GM18951 (cell line): ENCODE data around the gene MAPKAPK5.

Experiments used
- POLR2A ChIP-seq: IDR thresholded peaks from 4 replicates; pipeline ENCODE4 v1.6.1; 2011; ENCODE audit warnings: mild to moderate bottlenecking; ENCODE audit not compliant: insufficient read length, insufficient read depth; ENCODE audit errors: extremely low read depth
- in situ Hi-C: fragments of 300-500 bp; cut with MboI; formaldehyde crosslinking; loops from one replicate; pipeline ENCODE4 v1.12.0; 2022; ENCODE audit warnings: low sequenced_read_pairs, mixed read lengths, inconsistent platforms; ENCODE audit not compliant: unreplicated experiment

Gene MAPKAPK5, protein sequence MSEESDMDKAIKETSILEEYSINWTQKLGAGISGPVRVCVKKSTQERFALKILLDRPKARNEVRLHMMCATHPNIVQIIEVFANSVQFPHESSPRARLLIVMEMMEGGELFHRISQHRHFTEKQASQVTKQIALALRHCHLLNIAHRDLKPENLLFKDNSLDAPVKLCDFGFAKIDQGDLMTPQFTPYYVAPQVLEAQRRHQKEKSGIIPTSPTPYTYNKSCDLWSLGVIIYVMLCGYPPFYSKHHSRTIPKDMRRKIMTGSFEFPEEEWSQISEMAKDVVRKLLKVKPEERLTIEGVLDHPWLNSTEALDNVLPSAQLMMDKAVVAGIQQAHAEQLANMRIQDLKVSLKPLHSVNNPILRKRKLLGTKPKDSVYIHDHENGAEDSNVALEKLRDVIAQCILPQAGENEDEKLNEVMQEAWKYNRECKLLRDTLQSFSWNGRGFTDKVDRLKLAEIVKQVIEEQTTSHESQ

DNA sequence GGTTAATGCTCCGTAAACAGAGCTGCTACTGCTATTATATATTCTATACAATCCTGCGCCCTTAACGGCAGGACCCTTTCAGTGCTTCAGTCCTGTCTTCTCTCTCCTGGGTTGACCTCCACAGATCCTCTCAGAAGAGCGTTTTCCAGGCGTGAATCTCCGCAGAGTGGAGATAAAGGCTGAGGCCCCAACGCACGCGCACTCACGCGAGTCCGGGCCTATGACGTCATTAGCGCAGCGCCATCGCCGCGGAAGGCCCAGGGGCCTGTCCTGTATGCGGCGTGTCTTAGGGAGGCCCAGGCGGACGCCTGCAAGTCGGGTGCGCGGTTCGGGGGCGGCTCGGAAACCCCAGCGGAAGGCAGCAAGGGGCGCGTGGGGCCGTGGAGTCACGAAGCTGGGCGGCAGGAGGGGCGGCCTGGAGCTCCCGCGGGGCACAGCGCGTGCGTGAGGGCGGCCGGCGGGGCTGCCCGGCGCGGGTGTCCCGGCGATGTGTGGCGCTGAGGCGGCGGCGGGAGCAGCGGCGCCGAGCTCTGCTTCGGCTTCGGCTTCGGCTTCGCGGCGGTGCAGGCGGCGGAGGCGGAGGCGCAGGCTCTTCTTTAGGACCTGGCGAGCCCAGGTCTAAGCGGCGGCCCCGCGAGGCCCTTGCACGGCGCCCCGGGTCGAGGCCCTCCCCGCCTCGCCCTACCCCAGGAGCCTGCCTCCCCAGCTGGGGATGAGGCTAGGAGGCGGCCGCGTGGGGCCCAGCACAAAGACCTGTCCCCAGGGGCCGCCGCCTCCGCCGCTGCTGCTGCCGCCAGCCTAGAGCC lies at the start of gene MAPKAPK5:
Gene MAPKAPK5 (plus strand): TSS at position 479 of the 806 bp plus-strand sequence. CDS start 506 bp downstream, outside the sequence.
- TF ChIP-seq POLR2A, result peak; percentile 89
- in situ Hi-C loops, result no loop called here

DNA sequence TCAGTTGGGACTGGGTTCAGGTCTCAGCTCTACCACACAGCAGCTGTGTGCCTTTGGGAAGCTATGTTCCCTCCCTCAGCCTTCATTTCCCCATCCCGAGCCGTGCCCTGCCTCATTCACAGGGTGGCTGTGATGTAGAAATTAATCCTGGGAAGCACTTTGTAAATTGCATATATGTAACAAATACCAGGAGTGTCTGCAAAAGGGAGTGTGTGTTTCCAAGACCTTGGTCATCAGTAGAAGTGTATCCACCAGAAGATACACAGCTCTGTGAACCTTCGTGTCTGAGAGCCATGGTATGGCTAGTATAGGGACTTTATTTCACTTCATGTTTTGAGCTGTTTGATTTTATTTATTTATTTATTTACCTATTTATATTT lies 49.2 kb upstream of the MAPKAPK5 start:
- in situ Hi-C loops, result no loop called here
- no peak for TF ChIP-seq POLR2A

DNA sequence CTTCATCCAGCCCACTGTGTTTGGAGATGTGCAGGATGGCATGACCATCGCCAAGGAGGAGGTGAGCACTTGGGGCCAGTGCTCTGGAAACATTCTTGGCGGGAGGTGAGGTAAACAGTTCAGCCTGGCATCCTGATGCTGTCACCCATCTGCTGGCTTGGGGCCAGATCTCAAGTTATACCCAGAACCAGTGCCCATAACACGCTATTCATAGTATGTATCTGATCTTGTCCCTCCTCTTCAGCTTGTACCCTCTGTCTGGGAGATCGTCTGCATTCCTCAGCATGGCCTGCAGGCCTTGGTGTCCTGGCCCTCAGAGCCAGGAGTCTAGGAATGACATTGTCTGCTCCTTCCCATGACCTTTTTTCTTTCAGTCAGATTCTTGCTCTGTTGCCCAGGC lies 43.8 kb upstream of the MAPKAPK5 start:
- in situ Hi-C loops, result no loop called here
- TF ChIP-seq POLR2A, result no peak

DNA sequence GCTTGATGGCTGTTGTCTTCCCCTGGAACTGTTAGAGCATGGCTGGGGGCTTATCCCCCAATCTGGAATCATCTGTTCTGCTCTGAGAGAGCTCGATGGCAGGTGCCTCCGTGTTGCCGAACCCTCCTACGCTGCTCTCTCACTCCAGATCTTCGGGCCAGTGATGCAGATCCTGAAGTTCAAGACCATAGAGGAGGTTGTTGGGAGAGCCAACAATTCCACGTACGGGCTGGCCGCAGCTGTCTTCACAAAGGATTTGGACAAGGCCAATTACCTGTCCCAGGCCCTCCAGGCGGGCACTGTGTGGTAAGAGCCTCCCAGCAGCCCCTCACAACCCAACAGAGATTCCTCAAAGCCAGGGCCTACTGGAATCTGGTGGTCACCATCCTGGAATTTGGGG lies 42.3 kb upstream of the MAPKAPK5 start:
- in situ Hi-C loops, result no loop called here
- TF ChIP-seq POLR2A, result no peak

DNA sequence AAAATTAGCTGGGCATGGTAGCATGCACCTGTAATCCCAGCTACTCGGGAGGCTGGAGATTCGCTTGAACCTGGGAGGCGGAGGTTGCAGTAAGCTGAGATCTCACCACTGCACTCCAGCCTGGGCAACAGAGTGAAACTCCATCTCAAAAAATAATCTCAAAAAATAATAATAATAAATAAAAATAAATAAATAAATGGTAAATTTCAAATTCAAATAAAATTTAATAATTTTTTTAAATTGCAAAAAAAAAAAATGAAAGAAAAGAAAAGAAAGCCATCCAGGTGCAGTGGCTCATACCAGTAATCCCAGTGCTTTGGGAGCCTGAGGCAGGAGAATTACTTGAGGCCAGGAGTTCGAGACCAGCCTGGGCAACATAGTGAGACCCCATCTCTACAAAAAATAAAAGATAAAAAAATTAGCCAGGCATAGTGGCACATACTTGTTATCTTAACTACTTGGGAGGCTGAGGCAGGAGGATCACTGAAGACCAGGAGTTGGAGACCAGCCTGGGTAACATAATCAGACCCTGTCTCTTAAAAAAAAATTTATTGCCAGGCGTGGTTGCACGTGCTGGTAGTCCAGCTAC lies 38.9 kb upstream of the MAPKAPK5 start:
- in situ Hi-C loops, result no loop called here
- no peak for TF ChIP-seq POLR2A

DNA sequence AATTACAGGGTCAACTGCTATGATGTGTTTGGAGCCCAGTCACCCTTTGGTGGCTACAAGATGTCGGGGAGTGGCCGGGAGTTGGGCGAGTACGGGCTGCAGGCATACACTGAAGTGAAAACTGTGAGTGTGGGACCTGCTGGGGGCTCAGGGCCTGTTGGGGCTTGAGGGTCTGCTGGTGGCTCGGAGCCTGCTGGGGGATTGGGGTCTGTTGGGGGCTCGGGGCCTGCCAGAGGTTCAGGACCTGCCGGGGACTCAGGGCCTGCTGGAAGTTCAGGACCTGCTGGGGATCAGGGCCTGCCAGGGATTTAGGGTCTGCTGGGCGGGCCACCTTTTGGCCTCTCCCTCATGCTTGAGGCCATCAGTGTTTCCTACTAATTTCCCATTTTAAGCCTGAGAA lies 38.2 kb upstream of the MAPKAPK5 start:
- no peak for TF ChIP-seq POLR2A
- in situ Hi-C loops, result no loop called here

DNA sequence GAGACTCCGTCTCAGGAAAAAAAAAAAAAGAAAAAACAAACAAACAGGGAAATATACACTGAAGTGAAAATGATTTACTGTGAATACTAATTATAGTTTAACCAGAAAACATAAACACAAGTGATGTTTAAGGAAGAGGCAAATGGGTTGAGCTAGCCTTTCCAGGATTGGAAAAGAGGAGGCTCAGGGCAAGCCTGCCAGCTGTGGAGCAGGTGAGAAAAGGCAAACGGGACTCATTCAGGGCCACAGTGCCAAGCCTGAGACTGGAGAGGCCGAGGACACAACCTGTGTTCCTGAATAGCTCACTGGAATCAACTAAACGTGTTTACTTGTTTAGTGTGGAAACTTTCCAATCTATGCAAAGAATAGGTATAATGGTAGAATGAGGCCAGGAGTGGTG lies 35.7 kb upstream of the MAPKAPK5 start:
- TF ChIP-seq POLR2A, result no peak
- in situ Hi-C loops, result no loop called here

DNA sequence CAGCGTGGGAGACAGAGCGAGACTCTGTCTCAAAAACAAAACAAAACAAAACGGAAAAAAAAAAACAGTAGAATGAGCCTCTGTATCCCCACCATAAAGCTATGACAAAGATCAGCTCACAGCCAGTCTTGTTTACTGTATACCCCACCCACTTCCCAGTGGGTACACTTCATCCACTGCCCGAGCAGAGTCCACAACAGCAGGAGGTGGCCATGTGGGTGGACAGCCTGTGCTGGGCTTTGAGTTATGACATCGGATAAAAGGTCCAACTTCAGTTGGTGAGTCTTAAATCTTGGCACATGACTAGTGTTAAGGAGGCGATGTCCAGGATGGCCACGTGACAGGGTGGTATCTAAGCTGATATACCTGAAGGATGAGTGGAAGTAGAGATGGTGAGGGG lies 34.8 kb upstream of the MAPKAPK5 start:
- no peak for TF ChIP-seq POLR2A
- in situ Hi-C loops, result no loop called here

DNA sequence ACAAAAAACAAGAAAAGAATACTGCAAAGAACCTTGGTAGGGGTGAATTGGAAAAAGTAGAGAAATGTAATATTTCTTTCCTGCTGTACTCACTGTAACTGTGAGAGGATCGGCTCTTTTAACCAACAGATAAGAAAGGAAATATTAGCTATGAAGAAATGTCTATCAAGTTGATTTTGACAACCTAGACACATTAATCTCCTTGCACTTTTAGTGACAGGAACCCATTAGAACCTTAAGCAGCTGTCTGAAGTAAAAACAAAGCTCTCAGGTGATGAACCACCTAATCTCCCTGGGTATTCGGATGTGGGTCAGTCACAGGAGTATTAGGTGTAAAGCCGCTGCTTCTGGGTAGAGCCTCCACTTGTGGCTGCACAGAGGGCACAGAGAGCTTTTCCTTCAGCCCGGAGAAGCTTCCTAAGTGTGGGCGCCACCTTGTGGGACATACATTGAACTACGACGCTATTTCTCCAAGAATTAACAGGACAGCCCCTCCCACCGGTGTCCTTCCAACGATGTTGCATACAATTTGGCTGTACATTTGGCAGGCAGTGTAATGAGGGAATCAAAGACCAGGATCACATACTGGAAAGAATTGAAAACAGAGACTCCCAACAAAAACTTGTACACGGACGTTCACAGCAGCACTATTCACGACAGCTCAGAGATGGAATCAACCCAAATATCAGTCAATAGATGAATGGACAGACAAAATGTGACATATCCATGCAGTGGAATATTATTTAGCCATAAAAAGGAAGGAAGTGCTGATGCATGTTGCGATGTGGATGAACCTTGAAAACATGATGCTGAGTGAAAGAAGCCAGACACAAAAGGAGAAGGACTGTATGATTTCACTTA lies 28.9 kb upstream of the MAPKAPK5 start:
- no peak for TF ChIP-seq POLR2A
- in situ Hi-C loops, result loop anchor here (10.0 kb wide), 1 partner anchor 68 kb away; no protein-coding TSS in a partner anchor

DNA sequence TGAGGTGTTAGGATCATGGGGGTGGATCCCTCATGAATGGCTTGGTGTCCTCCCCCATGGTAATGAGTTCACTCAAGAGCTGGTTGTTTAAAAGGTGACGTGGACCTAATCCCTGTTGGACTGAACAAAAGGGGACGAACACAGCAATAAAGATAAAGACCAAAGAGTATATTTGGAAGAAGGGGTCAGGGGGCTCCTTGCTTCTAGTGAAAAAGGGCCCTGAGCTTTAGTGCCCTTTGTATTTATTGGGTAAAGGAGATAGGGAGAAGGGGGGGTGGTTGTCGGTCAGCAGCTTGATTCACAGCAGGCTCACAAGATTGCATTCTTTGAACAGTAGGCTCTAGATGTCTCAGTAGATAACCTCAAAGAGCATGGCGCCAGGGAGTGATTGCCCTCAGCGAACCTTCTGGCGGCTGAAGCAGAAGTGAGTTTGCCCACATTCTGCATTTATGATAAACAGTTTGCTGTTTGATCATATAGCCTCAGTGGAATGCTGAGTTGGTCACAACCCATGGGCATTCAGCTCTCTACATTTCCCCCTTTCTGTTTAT lies 25.9 kb upstream of the MAPKAPK5 start:
- TF ChIP-seq POLR2A, result no peak
- in situ Hi-C loops, result loop anchor here (10.0 kb wide), 1 partner anchor 71 kb away; no protein-coding TSS in a partner anchor

DNA sequence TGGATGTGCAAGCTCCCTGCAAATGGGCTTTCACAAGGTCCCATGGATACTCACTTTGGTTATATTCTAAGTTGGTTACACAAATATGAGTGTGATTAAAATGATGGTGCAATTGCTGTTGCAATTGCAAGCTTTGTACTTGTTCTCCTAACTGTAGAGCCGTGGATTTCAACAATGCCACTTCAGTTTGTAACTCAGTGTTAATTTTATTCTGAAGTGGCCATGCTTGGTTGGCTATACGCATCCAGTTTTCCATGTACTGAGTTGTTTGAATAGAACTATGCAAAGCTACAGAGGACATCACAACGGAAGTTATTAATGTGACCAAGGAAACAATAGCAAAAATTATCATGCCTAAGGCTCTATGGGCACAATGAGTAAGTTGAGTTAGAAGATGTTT lies 25.1 kb upstream of the MAPKAPK5 start:
- in situ Hi-C loops, result loop anchor here (10.0 kb wide), 1 partner anchor 72 kb away; no protein-coding TSS in a partner anchor

DNA sequence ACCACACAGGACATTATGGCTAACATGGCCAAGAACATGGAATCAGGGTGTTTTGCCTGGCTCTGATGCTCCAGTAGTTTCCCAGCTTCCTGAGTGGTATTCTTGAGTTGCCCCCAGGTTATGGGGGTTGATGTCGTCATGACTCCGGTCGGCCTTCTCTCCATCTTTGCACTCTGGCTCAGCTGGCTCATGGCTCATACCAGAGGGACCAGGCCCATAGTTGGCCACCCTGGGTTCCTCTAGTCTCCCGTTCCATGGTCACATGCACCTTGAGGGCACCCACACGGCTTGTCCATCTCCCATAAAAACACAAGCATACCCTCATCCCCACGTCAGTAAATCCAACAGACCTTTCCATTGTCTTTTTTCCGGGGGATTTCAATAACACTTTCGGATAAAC lies 23.7 kb upstream of the MAPKAPK5 start:
- no peak for TF ChIP-seq POLR2A
- in situ Hi-C loops, result loop anchor here (10.0 kb wide), 1 partner anchor 74 kb away; no protein-coding TSS in a partner anchor
